ENCODE data around the gene INPP5A.
A peak's percentile ranks its signal among the peaks of the same experiment; 100 is the strongest.

Gene INPP5A

GRCh38 chr10:132578287-132578951 lies 40.8 kb downstream of the INPP5A start:
- Histone ChIP-seq H4K8ac (ENCODE audit: low read depth, low read length) (peak overlapping the region; percentile 43), H3K23ac (ENCODE audit: low read depth, low read length, poor library complexity) (no peak overlapping the region), H3K9ac (ENCODE audit: low read depth, low read length, poor library complexity) (no peak overlapping the region), H2BK15ac (ENCODE audit: low read length) (peak overlapping the region; percentile 38), H2AK5ac (ENCODE audit: low read depth, low read length) (peak overlapping the region; percentile 89), H2BK5ac (ENCODE audit: low read length) (no peak overlapping the region), H3K18ac (ENCODE audit: low read length) (peak overlapping the region; percentile 64), H3K36me3 (replicated peaks in 1 of 2; ENCODE audit: control insufficient read depth in 2 of 2, insufficient read depth in 2 of 2, low read length in 2 of 2) (no peaks in the 10 kb centered on the region), H3K4me3 (ENCODE audit: low read length in 2 of 2) (no peak overlapping the region), H2AFZ (ENCODE audit: low read length) (no peak overlapping the region), H3K4ac (ENCODE audit: low read length) (no peak overlapping the region), H3K4me2 (ENCODE audit: insufficient read depth, low read length, poor library complexity, severe bottlenecking) (no peak overlapping the region), H2BK12ac (ENCODE audit: low read length) (peak overlapping the region; percentile 97), H3K14ac (ENCODE audit: low read length) (peak overlapping the region; percentile 38), H3K4me1 (ENCODE audit: control insufficient read depth in 2 of 2, insufficient read depth in 1 of 2, low read depth in 1 of 2, low read length in 2 of 2) (peaks cover 16 to 17% of the 10 kb centered on the region in 2 donors), H3K9me3 (replicated peaks in 1 of 2; ENCODE audit: control insufficient read depth in 2 of 2, insufficient read depth in 1 of 2, low read depth in 1 of 2, low read length in 2 of 2) (peaks cover 0 to 2% of the 10 kb centered on the region in 2 donors), H3K79me1 (ENCODE audit: low read depth, low read length) (peaks cover 7% of the 10 kb centered on the region), H3K27ac (replicated peaks; ENCODE audit: low read length) (no peak overlapping the region), H3K27me3 (ENCODE audit: control insufficient read depth in 3 of 3, insufficient read depth in 3 of 3, low read depth in 1 of 3, low read length in 3 of 3) (no peaks in the 10 kb centered on the region), H4K91ac (ENCODE audit: low read depth, low read length, poor library complexity) (no peak overlapping the region), H2BK120ac (ENCODE audit: low read depth, low read length) (no peak overlapping the region)
- WGBS, 2 donors (ENCODE audit: extremely low coverage in 2 of 2, insufficient read length in 2 of 2, insufficient replicate concordance in 1 of 2), result no CpG with 5 or more reads among the region's 19 CpGs
- no peak for DNase-seq (ENCODE audit: low spot score)

GRCh38 chr10:132579027-132579859 lies 41.7 kb downstream of the INPP5A start:
- no CpG with 5 or more reads among the region's 29 CpGs for WGBS, 2 donors (ENCODE audit: extremely low coverage in 2 of 2, insufficient read length in 2 of 2, insufficient replicate concordance in 1 of 2)
- Histone ChIP-seq H3K4ac (ENCODE audit: low read length) (peak overlapping the region; percentile 93), H3K36me3 (replicated peaks in 1 of 2; ENCODE audit: control insufficient read depth in 2 of 2, insufficient read depth in 2 of 2, low read length in 2 of 2) (no peaks in the 10 kb centered on the region), H2BK15ac (ENCODE audit: low read length) (peak overlapping the region; percentile 38), H3K14ac (ENCODE audit: low read length) (peak overlapping the region; percentile 39), H2AK5ac (ENCODE audit: low read depth, low read length) (peak overlapping the region; percentile 89), H2BK120ac (ENCODE audit: low read depth, low read length) (no peak overlapping the region), H2BK12ac (ENCODE audit: low read length) (peak overlapping the region; percentile 14), H3K27me3 (ENCODE audit: control insufficient read depth in 3 of 3, insufficient read depth in 3 of 3, low read depth in 1 of 3, low read length in 3 of 3) (no peaks in the 10 kb centered on the region), H4K91ac (ENCODE audit: low read depth, low read length, poor library complexity) (no peak overlapping the region), H3K23ac (ENCODE audit: low read depth, low read length, poor library complexity) (no peak overlapping the region), H3K9ac (ENCODE audit: low read depth, low read length, poor library complexity) (peak overlapping the region; percentile 12), H4K8ac (ENCODE audit: low read depth, low read length) (no peak overlapping the region), H3K27ac (replicated peaks; ENCODE audit: low read length) (no peak overlapping the region), H3K4me3 (ENCODE audit: low read length in 2 of 2) (no peak overlapping the region), H2AFZ (ENCODE audit: low read length) (no peak overlapping the region), H2BK5ac (ENCODE audit: low read length) (no peak overlapping the region), H3K79me1 (ENCODE audit: low read depth, low read length) (peaks cover 5% of the 10 kb centered on the region), H3K4me1 (ENCODE audit: control insufficient read depth in 2 of 2, insufficient read depth in 1 of 2, low read depth in 1 of 2, low read length in 2 of 2) (peaks cover 15 to 16% of the 10 kb centered on the region in 2 donors), H3K18ac (ENCODE audit: low read length) (peak overlapping the region; percentile 91), H3K9me3 (replicated peaks in 1 of 2; ENCODE audit: control insufficient read depth in 2 of 2, insufficient read depth in 1 of 2, low read depth in 1 of 2, low read length in 2 of 2) (peaks cover 0 to 2% of the 10 kb centered on the region in 2 donors), H3K4me2 (ENCODE audit: insufficient read depth, low read length, poor library complexity, severe bottlenecking) (no peak overlapping the region)
- no peak for DNase-seq (ENCODE audit: low spot score)

GRCh38 chr10:132580143-132580542 lies 42.6 kb downstream of the INPP5A start:
- peaks cover 7 to 10% of the 10 kb centered on the region in 2 donors for H3K4me1 ChIP-seq (ENCODE audit: control insufficient read depth in 2 of 2, insufficient read depth in 1 of 2, low read depth in 1 of 2, low read length in 2 of 2)
- H2AK5ac ChIP-seq (ENCODE audit: low read depth, low read length), result no peak overlapping the region
- H2BK120ac ChIP-seq (ENCODE audit: low read depth, low read length), result no peak overlapping the region
- H2BK5ac ChIP-seq (ENCODE audit: low read length), result no peak overlapping the region
- DNase-seq (ENCODE audit: low spot score), result no peak
- no peaks in the 10 kb centered on the region for H3K27me3 ChIP-seq (ENCODE audit: control insufficient read depth in 3 of 3, insufficient read depth in 3 of 3, low read depth in 1 of 3, low read length in 3 of 3)
- no peak overlapping the region for H3K4ac ChIP-seq (ENCODE audit: low read length)
- H3K4me3 ChIP-seq (ENCODE audit: low read length in 2 of 2), result no peak overlapping the region
- no peak overlapping the region for H3K27ac ChIP-seq (replicated peaks; ENCODE audit: low read length)
- H3K9me3 ChIP-seq (replicated peaks in 1 of 2; ENCODE audit: control insufficient read depth in 2 of 2, insufficient read depth in 1 of 2, low read depth in 1 of 2, low read length in 2 of 2), result peaks cover 0 to 2% of the 10 kb centered on the region in 2 donors
- H4K91ac ChIP-seq (ENCODE audit: low read depth, low read length, poor library complexity), result no peak overlapping the region
- peaks cover 5% of the 10 kb centered on the region for H3K79me1 ChIP-seq (ENCODE audit: low read depth, low read length)
- H3K9ac ChIP-seq (ENCODE audit: low read depth, low read length, poor library complexity), result no peak overlapping the region
- no peak overlapping the region for H3K18ac ChIP-seq (ENCODE audit: low read length)
- H3K36me3 ChIP-seq (replicated peaks in 1 of 2; ENCODE audit: control insufficient read depth in 2 of 2, insufficient read depth in 2 of 2, low read length in 2 of 2), result no peaks in the 10 kb centered on the region
- no peak overlapping the region for H4K8ac ChIP-seq (ENCODE audit: low read depth, low read length)
- H3K4me2 ChIP-seq (ENCODE audit: insufficient read depth, low read length, poor library complexity, severe bottlenecking), result no peak overlapping the region
- H2BK15ac ChIP-seq (ENCODE audit: low read length), result no peak overlapping the region
- H3K14ac ChIP-seq (ENCODE audit: low read length), result no peak overlapping the region
- H3K23ac ChIP-seq (ENCODE audit: low read depth, low read length, poor library complexity), result no peak overlapping the region
- H2BK12ac ChIP-seq (ENCODE audit: low read length), result no peak overlapping the region
- H2AFZ ChIP-seq (ENCODE audit: low read length), result no peak overlapping the region
- no CpG with 5 or more reads among the region's 5 CpGs for WGBS, 2 donors (ENCODE audit: extremely low coverage in 2 of 2, insufficient read length in 2 of 2, insufficient replicate concordance in 1 of 2)

GRCh38 chr10:132580617-132581016 lies 43.0 kb downstream of the INPP5A start:
- no peak overlapping the region for H3K23ac ChIP-seq (ENCODE audit: low read depth, low read length, poor library complexity)
- H3K4me2 ChIP-seq (ENCODE audit: insufficient read depth, low read length, poor library complexity, severe bottlenecking), result no peak overlapping the region

More at GRCh38 chr10:132580617-132581016, 43.0 kb downstream of the INPP5A start:
- H4K91ac ChIP-seq (ENCODE audit: low read depth, low read length, poor library complexity), result no peak overlapping the region
- no peak overlapping the region for H3K14ac ChIP-seq (ENCODE audit: low read length)
- no peak overlapping the region for H2AK5ac ChIP-seq (ENCODE audit: low read depth, low read length)
- H3K36me3 ChIP-seq (replicated peaks in 1 of 2; ENCODE audit: control insufficient read depth in 2 of 2, insufficient read depth in 2 of 2, low read length in 2 of 2), result no peaks in the 10 kb centered on the region
- H3K18ac ChIP-seq (ENCODE audit: low read length), result no peak overlapping the region
- peaks cover 1 to 5% of the 10 kb centered on the region in 2 donors for H3K9me3 ChIP-seq (replicated peaks in 1 of 2; ENCODE audit: control insufficient read depth in 2 of 2, insufficient read depth in 1 of 2, low read depth in 1 of 2, low read length in 2 of 2)
- no CpG with 5 or more reads among the region's 1 CpG for WGBS, 2 donors (ENCODE audit: extremely low coverage in 2 of 2, insufficient read length in 2 of 2, insufficient replicate concordance in 1 of 2)
- H2BK12ac ChIP-seq (ENCODE audit: low read length), result no peak overlapping the region
- no peak overlapping the region for H2BK120ac ChIP-seq (ENCODE audit: low read depth, low read length)
- H3K79me1 ChIP-seq (ENCODE audit: low read depth, low read length), result peaks cover 7% of the 10 kb centered on the region
- no peak overlapping the region for H3K4ac ChIP-seq (ENCODE audit: low read length)
- H3K9ac ChIP-seq (ENCODE audit: low read depth, low read length, poor library complexity), result no peak overlapping the region
- H2BK15ac ChIP-seq (ENCODE audit: low read length), result no peak overlapping the region
- no peak overlapping the region for H4K8ac ChIP-seq (ENCODE audit: low read depth, low read length)
- H2BK5ac ChIP-seq (ENCODE audit: low read length), result no peak overlapping the region
- H2AFZ ChIP-seq (ENCODE audit: low read length), result no peak overlapping the region
- H3K27me3 ChIP-seq (ENCODE audit: control insufficient read depth in 3 of 3, insufficient read depth in 3 of 3, low read depth in 1 of 3, low read length in 3 of 3), result no peaks in the 10 kb centered on the region
- H3K4me1 ChIP-seq (ENCODE audit: control insufficient read depth in 2 of 2, insufficient read depth in 1 of 2, low read depth in 1 of 2, low read length in 2 of 2), result peaks cover 3 to 9% of the 10 kb centered on the region in 2 donors
- H3K4me3 ChIP-seq (ENCODE audit: low read length in 2 of 2), result no peak overlapping the region
- DNase-seq (ENCODE audit: low spot score), result no peak
- H3K27ac ChIP-seq (replicated peaks; ENCODE audit: low read length), result no peak overlapping the region

Data from neuronal stem cell (in vitro differentiated cells).